Thyroid gland (tissue), 4 donors: Measurements from ENCODE around the gene COG7.

ENCODE experiments used
- POLR2A ChIP-seq, 2 donors: fragments of 450-650 bp; IDR thresholded peaks; one replicate each; pipeline ENCODE4 v1.6.1; 2017; ENCODE audit warnings: antibody characterized with exemption in 2 of 2, mild to moderate bottlenecking in 2 of 2, moderate library complexity in 1 of 2
- TF ChIP-seq, protein P1 (sequence below), 6 experiments: fragments of 200-600 bp in 3 of 6; fragments of 450-650 bp in 3 of 6; sonication (generic) in 3 of 6; IDR thresholded peaks; one replicate each; pipeline ENCODE4 v1.5.1; 2016 to 2019; ENCODE audit warnings: antibody characterized with exemption in 6 of 6, mild to moderate bottlenecking in 2 of 6, inconsistent platforms in 1 of 6, moderate library complexity in 1 of 6

DNA sequence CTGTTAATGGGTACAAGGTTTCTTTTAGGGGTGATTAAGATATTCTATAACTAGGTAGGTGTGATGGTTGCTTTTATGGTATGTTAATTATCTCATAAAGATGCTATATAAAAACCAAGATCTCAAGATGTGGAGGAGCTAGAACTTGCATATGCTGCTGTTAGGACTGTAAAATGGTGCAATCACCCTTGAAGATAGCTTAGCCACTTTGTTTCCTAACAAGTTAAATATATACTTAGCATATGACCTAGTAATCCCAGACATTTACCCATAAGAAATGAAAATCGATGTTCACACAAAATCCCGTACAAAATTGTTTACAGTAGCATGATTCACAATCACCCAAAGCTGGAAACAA is 32.2 kb upstream of the COG7 start:
- no peak for TF ChIP-seq POLR2A (IDR thresholded peaks at IDR 0.05)
- TF ChIP-seq, protein P1, sequence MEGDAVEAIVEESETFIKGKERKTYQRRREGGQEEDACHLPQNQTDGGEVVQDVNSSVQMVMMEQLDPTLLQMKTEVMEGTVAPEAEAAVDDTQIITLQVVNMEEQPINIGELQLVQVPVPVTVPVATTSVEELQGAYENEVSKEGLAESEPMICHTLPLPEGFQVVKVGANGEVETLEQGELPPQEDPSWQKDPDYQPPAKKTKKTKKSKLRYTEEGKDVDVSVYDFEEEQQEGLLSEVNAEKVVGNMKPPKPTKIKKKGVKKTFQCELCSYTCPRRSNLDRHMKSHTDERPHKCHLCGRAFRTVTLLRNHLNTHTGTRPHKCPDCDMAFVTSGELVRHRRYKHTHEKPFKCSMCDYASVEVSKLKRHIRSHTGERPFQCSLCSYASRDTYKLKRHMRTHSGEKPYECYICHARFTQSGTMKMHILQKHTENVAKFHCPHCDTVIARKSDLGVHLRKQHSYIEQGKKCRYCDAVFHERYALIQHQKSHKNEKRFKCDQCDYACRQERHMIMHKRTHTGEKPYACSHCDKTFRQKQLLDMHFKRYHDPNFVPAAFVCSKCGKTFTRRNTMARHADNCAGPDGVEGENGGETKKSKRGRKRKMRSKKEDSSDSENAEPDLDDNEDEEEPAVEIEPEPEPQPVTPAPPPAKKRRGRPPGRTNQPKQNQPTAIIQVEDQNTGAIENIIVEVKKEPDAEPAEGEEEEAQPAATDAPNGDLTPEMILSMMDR (IDR thresholded peaks at IDR 0.05): no peak
